GM12878 (cell line): ENCODE data around the gene AOPEP.

Source experiments
- ATF3 ChIP-seq: IDR thresholded peaks from 2 replicates; pipeline ENCODE4 v1.6.1; 2011; ENCODE audit warnings: low read depth, mild to moderate bottlenecking, low read length, moderate library complexity, borderline replicate concordance; ENCODE audit errors: extremely low read depth
- CTCF ChIP-seq, 3 experiments: IDR thresholded peaks in 2 of 3; conservative IDR thresholded peaks in 1 of 3; 2 replicates each; pipeline ENCODE4 v1.5.1; 2011; ENCODE audit warnings: low read depth in 3 of 3, low read length in 3 of 3, mild to moderate bottlenecking in 3 of 3, control low read depth in 2 of 3, moderate library complexity in 2 of 3, inconsistent platforms in 1 of 3, mixed read lengths in 1 of 3; ENCODE audit not compliant: control insufficient read depth in 2 of 3, insufficient read depth in 1 of 3; ENCODE audit errors: extremely low read depth in 1 of 3

DNA sequence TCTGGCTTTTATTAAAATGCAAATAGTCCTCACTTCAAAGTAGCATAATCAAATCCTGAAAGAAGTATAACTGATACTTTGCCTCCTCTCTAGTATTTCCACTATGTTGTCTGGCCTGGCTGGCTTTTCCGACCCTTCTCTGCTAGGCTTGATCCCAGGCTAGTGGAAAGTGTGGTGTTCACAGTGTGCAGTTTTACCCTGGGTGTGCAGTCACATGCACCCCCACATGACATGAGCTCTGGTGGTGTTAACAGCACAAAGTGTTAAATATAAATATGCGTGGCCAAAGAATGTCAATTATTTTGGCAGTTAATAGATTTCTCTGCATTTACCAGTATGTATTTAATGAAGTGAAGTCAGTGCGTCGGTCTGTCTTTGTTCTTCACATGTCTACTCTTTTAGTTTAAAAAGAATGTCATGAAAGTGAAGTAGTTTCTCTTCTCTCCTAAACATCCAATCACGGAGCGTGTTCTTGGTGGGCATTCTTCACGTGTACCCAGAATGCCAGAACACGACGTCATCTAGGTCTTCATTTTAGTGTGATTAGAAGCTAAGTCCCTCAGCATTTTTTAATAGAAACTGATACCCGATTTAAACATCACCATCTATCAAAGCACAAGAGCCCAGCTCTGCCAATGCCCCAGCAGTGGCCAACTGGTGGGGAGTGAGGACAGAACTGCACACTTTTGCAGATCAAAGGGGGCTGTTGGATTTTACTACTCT is 304.6 kb downstream of the AOPEP start:
- TF ChIP-seq CTCF (IDR thresholded peaks at IDR 0.05 in 2 of 3, conservative IDR thresholded peaks at IDR 0.05 in 1 of 3; ENCODE audit: control insufficient read depth in 2 of 3, extremely low read depth in 1 of 3, insufficient read depth in 1 of 3, low read depth in 3 of 3, low read length in 3 of 3) (no peak), ATF3 (no peak)
